Suppressor macrophage treated with lipopolysaccharide for 1 hour (primary cell): ENCODE measurements around the gene RNF103.
A peak's percentile ranks its signal among the peaks of the same experiment; 100 is the strongest.
"Not testable (repeated sequence)": the region's sequence is repeated elsewhere in the genome, so short reads cannot be mapped to it uniquely, and the experiment has no call there.

Experiments used
- DNase-seq, 3 donors: peaks; one replicate each; pipeline ENCODE4 v3.0.0-alpha.2; 2020 to 2022

The RNF103 gene

GRCh38 chr2:86623043-86623493 lies 597 bp downstream of the RNF103 start:
- peak in 2 of 3 donors; percentile 56 to 67 for DNase-seq

- peak; percentile 45 to 86 (median 49) for DNase-seq
Measured at GRCh38 chr2:86622519-86623042, 1.1 kb downstream of the RNF103 start.

- peak in 2 of 3 donors; percentile 13 to 16 for DNase-seq
Measured at GRCh38 chr2:86621280-86621943, 2.3 kb downstream of the RNF103 start.

GRCh38 chr2:86617738-86618137 lies 5.9 kb downstream of the RNF103 start:
- no peak for DNase-seq

- DNase-seq, result no peak
Measured at GRCh38 chr2:86617153-86617552, 6.5 kb downstream of the RNF103 start.

GRCh38 chr2:86616502-86616901 lies 7.2 kb downstream of the RNF103 start:
- no peak for DNase-seq

GRCh38 chr2:86615596-86615995 lies 8.1 kb downstream of the RNF103 start:
- DNase-seq, result no peak

- no peak for DNase-seq
Measured at GRCh38 chr2:86613515-86613914, 10.2 kb downstream of the RNF103 start.

- DNase-seq, result no peak
Measured at GRCh38 chr2:86610871-86611270, 12.8 kb downstream of the RNF103 start.

- DNase-seq, result peak in 1 of 3 donors; percentile 20
Measured at GRCh38 chr2:86608832-86609410, 14.7 kb downstream of the RNF103 start.

GRCh38 chr2:86603905-86604304 lies 19.8 kb downstream of the RNF103 start:
- DNase-seq, result no peak

GRCh38 chr2:86598966-86599365 lies 24.7 kb downstream of the RNF103 start:
- no peak for DNase-seq

- no peak for DNase-seq
Measured at GRCh38 chr2:86596118-86596517, 27.5 kb downstream of the RNF103 start.

- DNase-seq, result no peak
Measured at GRCh38 chr2:86593266-86593665, 30.4 kb downstream of the RNF103 start.

GRCh38 chr2:86592547-86593230 lies 31.0 kb downstream of the RNF103 start:
- no peak for DNase-seq

GRCh38 chr2:86589701-86590100 lies 34.0 kb downstream of the RNF103 start:
- DNase-seq, result not testable (repeated sequence)

GRCh38 chr2:86584151-86584913 lies 39.3 kb downstream of the RNF103 start:
- peak; percentile 69 to 91 (median 86) for DNase-seq

GRCh38 chr2:86580560-86580959 lies 43.1 kb downstream of the RNF103 start:
- no peak for DNase-seq

- peak in 2 of 3 donors; percentile 47 to 55 for DNase-seq
Measured at GRCh38 chr2:86577817-86578456, 45.7 kb downstream of the RNF103 start.

GRCh38 chr2:86570059-86570458 lies 53.6 kb downstream of the RNF103 start:
- peak in 2 of 3 donors; percentile 51 to 56 for DNase-seq

GRCh38 chr2:86566821-86567190 lies 56.9 kb downstream of the RNF103 start:
- no peak for DNase-seq

- no peak for DNase-seq
Measured at GRCh38 chr2:86566158-86566820, 57.4 kb downstream of the RNF103 start.
